NCI-H2196 (cell line): ENCODE measurements around the gene CCDC106.

Experiments used
- DNase-seq: peaks from one replicate; lab custom pipeline; 2025; ENCODE audit not compliant: unreplicated experiment; lab: John Stamatoyannopoulos, UW

Gene CCDC106

DNA sequence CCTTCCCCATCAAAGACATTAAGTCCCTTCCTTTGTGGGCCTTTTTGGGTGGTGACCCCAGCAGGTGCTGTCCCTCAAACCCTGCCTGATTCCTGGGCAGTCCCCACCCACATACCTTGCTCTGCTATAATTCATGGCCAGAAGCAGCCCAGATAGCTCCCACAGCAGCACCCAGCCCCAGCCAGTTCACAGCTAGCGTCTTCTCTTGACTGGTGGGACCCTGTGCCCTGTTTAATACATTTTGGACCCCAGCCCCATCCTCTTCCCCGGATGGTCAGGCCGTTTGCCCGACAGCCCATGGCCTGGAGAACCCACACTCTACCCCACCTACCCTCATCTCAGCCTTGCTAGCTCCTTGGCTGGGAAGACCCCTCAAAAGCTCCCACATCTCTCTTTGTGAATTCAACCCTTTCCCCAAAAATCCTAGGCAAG is 2.1 kb downstream of the CCDC106 start:
- DNase-seq = no peak

DNA sequence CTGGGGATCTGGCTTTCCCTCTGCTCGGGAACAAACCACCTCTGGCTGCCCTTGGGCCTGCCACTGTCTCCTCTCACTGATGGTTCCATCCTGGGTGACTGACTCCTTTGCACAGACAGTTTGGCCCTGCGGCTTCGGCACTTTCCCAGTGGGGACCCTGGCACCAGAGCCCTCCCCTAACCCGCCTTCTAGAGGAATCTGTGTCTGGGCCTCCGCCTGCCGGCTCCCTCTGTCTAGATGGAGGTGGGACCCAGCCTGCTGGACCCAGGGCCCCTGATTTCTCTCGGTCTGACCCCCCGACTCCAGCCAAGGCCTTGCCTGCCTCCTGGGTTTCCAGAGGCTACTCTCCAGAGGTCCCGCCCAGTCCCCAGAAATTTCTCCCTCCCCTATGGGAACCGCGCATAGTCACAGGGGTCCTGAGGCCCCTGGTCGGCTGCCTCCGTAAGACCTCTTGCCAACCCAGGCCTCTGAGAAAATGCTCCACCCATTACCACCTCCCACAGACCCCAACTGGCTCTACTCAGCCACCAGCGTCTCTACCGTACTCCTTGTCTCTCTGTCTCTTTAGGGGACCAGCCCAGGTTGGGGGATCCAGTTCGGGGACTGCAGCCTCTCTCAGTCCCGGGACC is 2.7 kb downstream of the CCDC106 start:
- no peak for DNase-seq

DNA sequence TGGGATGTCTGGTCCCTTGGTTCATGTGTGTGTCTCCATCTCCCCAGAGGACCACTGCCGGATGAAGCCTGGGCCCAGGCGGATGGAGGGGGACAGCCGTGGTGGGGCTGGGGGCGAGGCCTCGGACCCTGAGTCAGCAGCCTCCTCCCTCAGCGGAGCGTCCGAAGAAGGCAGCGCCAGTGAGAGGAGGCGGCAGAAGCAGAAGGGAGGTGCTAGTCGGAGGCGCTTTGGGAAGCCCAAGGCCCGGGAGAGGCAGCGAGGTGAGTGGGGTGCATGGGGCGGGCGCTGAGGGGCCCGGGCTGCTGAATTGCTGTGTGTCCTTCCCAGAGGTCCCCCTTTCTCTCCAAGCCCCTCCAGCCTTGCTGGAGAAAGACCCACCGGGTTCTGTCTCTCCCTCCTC is 3.2 kb downstream of the CCDC106 start:
- DNase-seq = no peak

DNA sequence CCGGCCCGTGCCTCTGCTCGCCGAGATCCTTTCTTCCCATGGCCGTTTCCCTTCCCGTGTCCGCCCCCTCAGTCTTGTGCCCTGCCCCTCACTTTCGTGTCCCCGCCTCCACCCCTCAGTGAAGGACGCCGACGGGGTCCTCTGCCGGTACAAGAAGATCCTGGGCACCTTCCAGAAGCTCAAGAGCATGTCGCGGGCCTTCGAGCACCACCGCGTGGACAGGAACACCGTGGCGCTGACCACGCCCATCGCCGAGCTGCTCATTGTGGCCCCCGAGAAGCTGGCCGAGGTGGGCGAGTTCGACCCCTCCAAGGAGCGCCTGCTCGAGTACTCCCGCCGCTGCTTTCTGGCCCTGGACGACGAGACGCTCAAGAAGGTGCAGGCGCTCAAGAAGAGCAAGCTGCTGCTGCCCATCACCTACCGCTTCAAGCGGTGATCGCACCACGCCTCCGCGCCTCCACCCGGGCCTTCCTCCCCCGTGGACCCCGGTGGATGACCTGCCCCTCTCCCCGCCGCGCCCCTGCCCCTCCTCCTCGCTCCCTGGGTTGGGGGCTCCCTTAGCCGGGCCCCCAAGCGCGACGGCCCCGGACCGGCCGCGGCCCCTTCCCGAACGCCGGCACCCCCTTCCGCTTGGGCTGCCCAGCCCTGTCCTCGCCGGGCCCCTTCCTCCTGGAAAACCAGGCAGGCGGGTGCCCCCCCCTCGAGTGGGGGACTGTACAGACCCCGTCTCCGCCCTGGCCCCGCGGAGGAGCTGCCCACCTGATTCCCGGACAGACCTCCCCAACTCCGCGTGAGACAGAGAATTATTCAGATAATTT is 4.5 kb downstream of the CCDC106 start:
- no peak for DNase-seq

DNA sequence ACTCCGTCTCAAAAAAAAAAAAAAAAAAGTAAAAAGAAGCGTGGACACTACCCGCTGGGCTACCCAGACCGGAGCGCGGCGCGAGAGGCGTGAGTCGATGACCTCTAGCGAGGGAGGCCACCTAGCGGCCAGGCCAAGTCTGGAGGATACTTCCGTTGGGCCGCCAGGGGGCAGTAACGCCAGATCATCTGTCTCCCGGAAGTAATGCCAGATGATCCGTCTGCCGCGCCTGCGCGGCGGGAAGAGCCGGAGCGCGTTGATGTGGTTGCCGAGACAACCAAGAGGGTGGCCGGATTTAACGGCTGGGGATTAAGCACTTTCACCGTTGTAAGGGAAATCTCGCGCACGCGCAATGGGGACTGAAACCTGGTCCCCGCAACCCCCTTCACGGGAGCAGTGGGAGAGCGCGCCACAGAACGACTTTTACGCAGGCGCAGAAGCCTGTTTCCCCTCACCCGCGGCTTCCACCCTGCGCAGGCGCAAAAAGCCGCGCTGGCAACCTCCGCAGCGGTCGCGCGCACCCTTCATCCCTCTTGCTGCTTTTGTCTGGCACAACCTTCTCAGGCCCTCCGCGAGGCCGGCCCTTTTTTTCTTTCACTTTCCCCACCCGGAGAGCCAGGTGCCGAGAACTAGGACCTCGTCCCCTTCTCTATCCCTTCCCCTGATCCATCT is 5.8 kb downstream of the CCDC106 start:
- DNase-seq = peak; percentile 98

DNA sequence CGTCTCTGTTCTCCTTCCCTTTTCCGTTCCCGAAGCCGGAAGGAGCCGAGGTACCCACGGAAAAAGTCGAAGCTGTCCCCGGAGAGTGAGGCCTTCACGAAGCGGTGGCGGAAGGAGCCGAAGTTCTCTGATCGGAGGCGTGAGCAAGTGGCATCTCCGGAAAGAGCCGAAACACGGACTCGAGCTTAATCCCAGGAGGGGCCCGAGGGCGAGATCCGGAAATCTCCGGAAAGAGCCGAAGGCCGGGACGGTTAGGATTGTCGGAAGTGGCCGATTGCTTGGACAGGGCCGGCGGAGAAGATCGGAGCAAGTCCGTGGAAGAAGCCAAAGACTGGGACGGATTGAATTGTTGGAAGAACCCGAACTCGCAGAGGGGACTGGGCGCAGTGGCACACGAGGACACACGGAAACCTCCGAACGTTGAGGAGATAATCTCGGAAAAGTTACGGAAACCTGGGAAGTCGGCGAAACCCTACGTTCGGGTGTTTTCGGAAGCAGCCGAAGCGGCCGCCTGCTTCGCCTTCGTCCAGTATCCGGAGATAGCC is 6.4 kb downstream of the CCDC106 start:
- peak; percentile 99 for DNase-seq

DNA sequence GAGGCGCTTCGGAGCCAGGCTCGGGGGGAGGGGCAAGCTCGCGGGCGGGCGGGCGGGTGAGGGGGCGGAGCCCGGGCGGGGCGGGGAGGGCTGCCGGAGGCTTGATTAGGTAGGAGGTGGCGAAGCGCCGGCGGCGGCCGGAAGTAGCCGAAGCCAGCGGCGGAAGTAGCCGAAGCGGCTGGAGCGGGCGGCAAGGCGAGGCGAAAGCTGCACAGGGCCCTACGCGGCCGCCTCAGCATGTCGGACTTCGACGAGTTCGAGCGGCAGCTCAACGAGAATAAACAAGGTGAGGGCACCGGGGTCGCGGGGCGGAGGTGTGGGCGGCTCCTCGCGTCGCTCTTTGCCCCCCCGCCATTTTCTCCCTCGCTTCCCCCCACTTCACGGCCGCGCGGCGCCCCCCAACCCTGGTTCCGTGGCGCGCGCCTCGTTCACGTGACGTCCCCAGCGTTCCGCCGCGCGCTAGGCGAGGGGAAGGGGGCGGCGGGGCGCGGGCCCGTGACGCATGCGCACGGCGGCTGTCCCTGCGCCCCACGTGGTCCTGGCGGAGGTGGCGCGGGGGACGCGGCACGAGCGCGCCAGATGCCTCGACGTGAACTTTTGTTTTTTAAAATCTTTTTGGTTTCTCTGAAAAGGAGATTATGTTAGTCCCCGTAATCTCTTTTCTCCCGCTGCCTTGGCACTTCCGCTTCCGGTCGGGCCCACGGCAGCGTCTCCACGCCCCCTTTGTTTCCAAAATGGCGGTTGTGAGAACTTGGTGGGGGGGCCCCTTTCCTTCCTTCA is 7.0 kb downstream of the CCDC106 start, which contains the start of gene U2AF2:
Gene U2AF2 (plus strand): TSS at position 168 of the 780 bp plus-strand sequence. CDS start 70 bp downstream, at position 238.
- DNase-seq = peak; percentile 96

DNA sequence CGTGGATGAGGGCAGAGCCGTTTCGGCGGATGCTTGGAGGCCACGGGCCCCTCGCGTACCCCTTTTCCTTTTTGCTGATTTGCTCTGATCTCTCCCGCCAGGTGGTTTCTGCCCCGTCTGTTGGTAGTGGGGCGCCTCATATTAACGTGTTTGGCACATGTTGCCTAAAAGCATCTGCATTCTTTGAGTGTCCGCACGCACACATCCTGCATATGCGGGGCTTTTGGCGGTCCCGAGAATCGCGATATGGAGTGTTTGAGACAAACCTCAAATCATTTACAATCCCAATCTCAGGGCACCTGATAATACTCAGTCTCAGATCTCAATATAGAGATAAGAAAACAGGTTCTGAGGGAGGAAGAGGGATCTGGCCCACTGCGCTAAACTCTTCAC is 7.6 kb downstream of the CCDC106 start:
- DNase-seq = no peak

DNA sequence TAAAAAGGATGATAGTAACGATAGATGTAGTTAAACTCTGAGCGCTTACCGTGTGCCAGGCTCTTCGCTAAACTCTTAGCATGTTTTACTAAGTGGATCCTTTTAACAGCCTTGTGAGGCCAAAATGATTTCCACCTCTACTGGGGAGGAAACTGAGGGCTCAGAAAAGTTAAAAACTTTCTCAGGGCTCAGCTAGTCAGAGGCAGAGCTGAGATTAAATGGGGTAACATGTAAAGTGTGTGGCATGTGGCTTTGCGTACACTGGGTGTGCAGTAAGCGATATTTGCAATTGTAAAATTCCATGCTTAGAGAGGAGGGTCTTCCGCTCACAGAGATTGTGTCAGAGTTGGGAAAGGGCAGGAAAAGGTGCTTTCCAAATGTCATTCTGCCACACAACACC is 8.5 kb downstream of the CCDC106 start:
- no peak for DNase-seq

DNA sequence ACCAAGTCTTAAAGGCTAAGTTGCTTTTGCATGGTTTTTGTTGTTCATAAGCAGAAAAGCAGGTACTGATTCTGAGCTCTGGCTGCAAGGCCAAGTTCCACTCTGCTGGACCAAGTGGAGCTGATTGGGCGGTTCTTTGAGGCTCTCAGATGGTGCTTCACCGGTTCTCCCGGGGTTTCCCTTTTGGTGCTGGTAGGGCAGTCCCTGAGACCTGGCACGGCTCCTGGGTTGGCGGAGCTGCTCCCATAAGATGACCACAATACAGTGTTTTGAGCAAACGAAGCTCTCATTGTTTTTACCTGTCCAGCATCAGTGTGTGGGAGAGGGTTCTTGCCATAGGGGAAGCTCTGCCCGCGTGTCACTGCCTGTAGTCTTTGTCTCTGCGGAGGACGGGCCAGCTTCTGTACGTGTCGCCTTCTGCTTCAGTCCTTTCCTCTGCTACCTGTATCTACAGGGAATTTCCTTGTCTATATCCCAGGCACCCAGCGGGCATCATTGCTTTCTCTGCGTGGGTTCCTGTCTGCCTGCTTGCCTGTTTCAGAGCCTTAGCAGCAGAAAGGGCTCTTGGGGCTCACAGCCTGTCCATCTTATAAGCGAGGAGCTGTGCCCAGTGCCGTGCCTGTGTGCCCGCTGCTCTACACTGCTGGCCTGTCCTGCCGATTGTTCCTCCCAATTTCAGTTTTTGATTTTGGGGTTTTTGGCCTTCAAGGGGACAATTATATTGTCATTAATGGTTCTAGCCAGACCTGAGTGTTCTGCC is 9.2 kb downstream of the CCDC106 start:
- no peak for DNase-seq

DNA sequence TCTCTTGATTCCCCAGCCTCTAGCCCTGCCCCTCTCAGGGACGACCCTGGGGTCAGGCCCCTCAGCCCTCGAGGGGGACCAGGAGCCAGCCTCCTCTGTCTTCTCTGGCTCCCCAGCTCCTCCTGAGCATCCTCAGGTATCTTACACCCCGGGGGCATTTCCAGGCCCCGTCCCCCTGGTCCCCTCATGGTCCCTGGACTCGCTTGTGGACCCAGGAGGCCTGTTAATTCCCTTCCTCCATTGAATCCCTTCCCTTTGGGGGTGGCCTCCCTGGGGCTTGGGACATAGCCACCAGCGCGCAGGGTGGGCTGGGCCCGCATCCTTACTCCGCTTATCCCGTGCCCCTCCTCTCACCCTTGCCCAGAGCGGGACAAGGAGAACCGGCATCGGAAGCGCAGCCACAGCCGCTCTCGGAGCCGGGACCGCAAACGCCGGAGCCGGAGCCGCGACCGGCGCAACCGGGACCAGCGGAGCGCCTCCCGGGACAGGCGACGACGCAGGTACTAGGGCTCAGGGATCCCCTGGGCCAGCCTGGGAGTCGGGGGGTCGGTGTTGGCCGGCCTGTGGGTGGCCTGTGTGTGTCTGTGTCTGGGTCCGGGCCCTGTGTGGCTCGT is 10.9 kb downstream of the CCDC106 start:
- no peak for DNase-seq

DNA sequence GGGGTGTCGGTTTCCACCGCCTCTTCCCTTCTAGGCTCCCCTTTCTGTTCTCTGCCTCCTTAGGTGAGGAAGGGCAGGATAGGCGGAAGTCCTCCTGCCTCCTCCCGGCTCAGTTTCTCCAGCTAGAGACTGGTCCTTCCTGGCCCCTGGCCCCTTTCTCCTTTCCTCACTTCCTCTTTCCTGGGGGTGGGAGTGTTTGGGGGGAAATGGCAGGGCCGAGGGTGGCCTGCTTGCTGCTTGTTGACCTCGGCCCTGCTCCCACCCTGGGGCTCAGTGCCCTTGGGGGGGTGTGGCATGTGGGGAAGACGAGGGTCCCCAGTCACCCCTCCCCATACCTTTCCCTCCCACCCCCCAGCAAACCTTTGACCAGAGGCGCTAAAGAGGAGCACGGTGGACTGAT is 11.8 kb downstream of the CCDC106 start:
- no peak for DNase-seq

DNA sequence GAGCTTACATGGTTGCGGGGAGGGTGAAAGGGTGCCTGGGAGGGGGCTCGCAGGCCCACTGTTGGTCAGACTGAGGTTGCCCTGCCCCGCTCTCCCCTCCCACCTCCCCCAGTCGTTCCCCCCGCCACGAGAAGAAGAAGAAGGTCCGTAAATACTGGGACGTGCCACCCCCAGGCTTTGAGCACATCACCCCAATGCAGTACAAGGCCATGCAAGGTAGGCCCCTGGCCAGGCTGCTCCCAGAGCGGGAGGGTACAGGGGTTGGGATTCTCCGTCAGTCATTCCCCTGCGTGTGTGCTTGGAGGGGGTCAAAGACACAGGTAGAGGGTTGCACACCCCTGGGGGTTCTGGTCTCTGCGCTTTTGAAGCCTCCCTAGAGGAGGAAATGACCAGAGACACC is 12.4 kb downstream of the CCDC106 start:
- DNase-seq = no peak

DNA sequence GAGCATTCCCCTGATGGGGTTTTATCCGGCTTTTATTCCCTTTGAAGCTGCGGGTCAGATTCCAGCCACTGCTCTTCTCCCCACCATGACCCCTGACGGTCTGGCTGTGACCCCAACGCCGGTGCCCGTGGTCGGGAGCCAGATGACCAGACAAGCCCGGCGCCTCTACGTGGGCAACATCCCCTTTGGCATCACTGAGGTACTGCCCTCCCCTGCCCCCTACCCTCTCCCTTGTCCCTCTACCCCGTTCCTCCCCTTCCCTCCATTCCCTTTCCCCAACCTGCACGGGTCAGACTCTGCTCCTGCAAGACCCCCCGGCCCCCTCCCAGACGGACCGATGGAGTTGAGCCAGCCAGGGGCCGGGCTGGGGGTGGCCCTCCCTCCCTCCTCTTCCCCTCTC is 13.0 kb downstream of the CCDC106 start:
- DNase-seq = no peak

DNA sequence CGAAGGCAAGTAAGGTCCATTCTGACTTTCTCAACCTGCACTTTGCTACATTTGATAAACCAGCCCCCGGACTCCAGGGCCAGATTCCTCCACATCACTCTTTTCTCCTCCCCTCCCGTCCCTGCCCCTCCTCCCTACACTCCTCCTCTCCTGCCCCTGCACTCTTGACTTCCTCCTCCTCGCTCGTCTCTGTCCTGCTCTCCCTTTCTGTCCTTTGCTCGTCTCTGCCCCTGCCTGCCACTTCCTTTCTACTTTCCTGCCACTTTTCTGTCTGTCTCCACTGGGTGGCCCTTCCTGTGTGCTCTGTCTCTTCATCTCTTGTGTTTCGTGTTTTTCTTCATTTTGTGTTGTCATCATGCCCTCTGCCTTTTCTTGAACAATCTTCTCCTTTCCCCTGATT is 13.8 kb downstream of the CCDC106 start:
- no peak for DNase-seq

DNA sequence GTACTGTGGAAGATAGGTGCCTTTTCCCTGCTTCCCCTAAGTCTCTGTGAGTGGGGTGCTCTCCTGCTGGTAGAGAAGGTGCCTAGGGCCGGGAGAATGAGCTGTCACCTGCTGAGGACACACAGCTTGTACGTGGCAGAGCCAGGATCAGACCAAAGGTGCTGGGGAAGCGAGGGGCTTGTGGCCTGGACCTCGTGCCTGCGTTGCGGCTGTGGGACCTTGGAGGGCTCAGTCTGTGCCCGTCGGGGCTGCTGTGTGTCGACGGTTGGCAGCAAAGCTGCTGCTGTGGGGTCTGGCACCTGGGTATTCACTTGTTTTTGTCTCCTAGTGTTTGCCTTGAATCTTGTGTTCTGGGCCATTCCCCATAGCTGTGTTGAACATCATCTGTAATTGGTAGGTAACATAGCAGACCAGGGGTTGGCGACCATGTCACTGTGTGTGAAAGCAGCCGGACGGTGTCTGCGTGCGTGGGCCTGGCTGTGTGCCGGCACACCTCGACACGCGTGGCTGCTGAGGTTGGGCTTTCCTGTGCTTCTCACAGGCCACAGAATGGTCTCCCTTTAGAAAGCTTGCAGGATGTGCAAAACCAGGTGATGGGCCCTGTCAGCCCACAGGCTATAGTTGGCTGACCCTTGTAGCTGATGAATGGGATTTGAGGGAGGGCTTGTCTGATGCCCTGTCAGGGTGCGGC is 16.0 kb downstream of the CCDC106 start:
- DNase-seq = no peak

DNA sequence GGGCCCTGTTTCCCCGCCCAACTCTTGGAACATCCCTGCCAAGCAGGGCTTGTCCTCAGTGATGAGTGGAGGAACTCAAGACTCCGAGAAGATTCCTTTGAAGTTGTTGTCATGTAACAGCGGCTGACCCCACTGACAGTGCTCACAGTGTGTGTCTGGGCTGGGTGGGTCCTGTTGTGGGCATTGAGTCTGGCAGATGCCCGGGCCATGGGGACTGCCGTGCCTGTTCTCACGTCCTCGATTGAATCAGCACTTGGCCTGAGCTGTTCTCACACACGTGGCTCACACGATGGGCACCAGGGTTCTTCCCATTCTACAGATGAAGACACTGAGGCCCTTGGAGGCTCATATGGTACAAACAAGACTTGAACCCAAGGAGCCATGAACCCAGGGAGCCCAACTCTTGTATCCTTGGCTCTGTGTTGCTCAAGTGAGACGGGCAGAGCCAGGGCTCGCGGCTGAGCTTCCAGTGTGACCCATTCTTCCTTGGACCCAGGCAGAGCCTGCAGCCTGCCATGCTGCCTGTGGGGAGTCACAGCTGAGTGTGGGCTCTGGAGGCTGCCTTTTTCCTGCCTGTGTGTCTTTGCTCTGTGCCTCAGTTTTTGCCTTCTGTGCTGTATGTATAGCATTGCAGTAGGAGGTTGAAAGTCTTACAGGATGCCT is 18.5 kb downstream of the CCDC106 start:
- DNase-seq = no peak

DNA sequence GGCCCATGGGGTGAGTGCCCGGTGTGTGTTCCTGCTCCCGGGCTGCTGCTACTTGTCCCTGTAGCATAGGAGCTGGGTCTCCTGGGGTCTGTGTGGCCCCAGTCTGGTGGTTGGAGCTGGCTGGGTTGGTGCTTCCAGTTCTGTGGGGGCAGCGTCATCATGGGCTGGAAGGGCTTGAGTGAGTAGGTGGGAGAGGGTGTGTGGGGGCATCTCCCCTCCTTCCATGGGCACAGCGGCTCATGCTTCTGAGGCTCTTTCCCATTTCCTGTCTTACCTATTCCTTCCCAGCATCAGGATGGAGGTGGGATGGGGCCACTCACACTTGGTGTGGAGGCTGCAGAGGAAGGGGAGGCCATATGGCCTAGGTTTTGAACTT is 19.0 kb downstream of the CCDC106 start:
- no peak for DNase-seq

DNA sequence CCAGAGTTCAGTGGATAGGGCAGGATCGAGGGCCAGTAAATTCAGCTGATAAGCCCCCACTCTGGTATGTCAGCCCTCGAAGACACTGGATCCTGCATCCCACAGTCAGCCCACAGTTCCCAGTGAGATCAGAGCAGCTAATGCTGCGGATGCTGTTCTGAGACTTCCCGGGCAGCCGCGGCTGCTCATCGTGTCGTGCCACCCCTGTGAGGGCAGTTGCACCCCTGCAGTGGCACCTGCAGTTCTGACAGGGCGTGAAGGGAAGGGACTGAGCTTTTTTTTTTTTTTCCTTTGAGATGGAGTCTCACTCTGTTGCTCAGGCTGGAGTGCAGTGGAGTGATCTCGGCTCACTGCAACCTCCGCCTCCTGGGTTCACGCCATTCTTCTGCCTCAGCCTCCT is 19.5 kb downstream of the CCDC106 start:
- no peak for DNase-seq
